GM18870 (cell line): ENCODE measurements around the gene SLC22A5.

Experiments
- ATAC-seq: cut with Tn5 transposase; IDR thresholded peaks from one replicate; pipeline ENCODE4 v1.9.1; 2021; ENCODE audit warnings: moderate library complexity; ENCODE audit not compliant: unreplicated experiment

SLC22A5 gene

GRCh38 chr5:132439521-132440089 lies 70.1 kb downstream of the SLC22A5 start:
- ATAC-seq: no peak

GRCh38 chr5:132444061-132444460 lies 74.6 kb downstream of the SLC22A5 start:
- ATAC-seq: no peak
